ENCODE measurements around the gene ESRRG. TPM values are rescaled to one million over a fixed set of nuclear protein-coding genes. Genes with fewer than 3 reads are reported as not detected.
"Not testable (repeated sequence)": the region's sequence is repeated elsewhere in the genome, so short reads cannot be mapped to it uniquely, and the experiment has no call there.

ESRRG gene
- total RNA-seq, 2 donors from 2014 or later = 4.1 to 16.2 TPM

DNA sequence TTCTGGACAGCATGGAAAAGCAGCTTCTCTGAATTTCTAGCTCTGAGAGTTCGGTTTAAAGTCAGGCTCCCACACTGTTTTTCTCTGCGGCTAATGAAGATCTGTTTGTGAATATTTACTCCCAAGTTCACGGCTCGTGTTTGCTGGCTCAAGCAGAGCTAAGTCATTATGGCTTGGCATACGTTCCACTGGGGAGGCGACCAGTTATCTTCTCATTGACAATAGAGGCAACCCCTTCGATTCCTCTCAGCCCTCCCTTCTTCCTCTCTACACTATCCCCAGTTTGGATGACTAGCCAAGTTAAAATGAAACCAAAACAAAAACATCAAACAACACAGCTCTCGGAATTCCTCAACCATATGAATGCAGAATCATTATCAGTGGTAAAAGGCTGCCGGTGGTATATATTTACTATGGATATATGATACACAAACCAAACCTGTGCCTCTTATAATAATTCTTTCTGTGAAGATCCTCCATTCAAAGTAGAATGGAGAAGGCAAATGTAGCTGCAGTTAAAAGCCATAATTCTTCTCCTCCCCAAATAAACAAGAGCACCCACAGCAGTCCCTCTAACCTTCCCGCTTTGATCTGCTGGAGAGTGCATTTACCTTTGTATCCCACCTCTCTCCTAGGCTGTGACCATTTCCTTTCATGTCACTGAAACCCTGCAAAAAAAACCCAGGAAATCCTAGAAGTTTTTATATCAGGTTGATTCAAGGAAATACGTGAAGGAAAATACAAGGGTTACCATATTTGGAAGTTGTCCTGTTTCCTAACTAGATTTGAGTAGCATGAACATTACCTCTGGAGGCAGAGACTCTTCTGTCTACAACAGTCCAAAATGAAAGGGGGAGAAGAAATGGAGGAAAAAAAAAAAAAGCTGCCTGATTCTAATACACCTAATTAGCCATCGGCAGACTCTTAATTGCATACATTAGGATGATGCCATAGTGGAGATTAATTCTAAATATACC lies 191.7 kb downstream of the ESRRG start:
- 18% methylated on average over 12 of the region's 12 CpGs for WGBS
- Histone ChIP-seq H3K27me3 (replicated peaks; ENCODE audit: insufficient read depth) (no peaks in the 10 kb centered on the region), H3K4me1 (replicated peaks) (no peaks in the 10 kb centered on the region), H3K9me3 (no peaks in the 10 kb centered on the region), H3K36me3 (no peaks in the 10 kb centered on the region), H3K4me3 (peak overlapping the region; percentile 7 to 34), H3K27ac (peak overlapping the region; percentile 32 to 63)
- peak; percentile 12 for DNase-seq (ENCODE audit: low spot score)
- intact Hi-C loops (cut with DNase I) = no loop called here
- TF ChIP-seq POLR2AphosphoS5 (IDR thresholded peaks at IDR 0.05) (no peak), CTCF (IDR thresholded peaks at IDR 0.05) (no peak), POLR2A (IDR thresholded peaks at IDR 0.05) (no peak)

- 98% methylated on average over 3 of the region's 3 CpGs for WGBS
- H3K4me1 ChIP-seq (replicated peaks); H3K27me3 ChIP-seq (replicated peaks; ENCODE audit: insufficient read depth); intact Hi-C loops (cut with DNase I); H3K27ac ChIP-seq; H3K36me3 ChIP-seq; H3K4me3 ChIP-seq; H3K9me3 ChIP-seq; DNase-seq (ENCODE audit: low spot score): not testable (repeated sequence)
These were observed 193.4 kb downstream of the ESRRG start for GRCh38 chr1:216529851-216530250.

DNA sequence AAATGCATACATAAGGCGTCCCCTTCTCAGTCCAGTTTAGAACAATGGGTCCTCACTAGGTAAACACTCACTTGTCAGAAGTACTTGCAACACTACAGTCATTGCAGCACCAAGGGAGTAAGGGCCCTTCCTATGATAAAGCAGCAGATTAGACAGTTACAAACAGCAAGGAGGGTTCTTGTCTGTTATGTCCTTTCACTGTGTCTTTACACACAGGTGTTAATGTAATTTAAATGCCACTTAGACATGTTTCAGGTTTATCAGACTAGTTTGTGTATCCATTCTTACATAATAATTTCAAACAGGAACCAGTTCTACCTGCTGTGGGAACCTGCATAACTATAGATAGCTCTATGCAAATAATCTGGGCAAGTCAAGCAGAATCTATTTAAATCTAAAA lies 194.4 kb downstream of the ESRRG start:
- H3K27me3 ChIP-seq (replicated peaks; ENCODE audit: insufficient read depth) = no peaks in the 10 kb centered on the region
- no peak overlapping the region for H3K27ac ChIP-seq
- H3K4me1 ChIP-seq (replicated peaks) = no peaks in the 10 kb centered on the region
- no peaks in the 10 kb centered on the region for H3K36me3 ChIP-seq
- H3K4me3 ChIP-seq = no peak overlapping the region
- TF ChIP-seq POLR2AphosphoS5 (IDR thresholded peaks at IDR 0.05) (peak; percentile 41), CTCF (IDR thresholded peaks at IDR 0.05) (no peak)
- intact Hi-C loops (cut with DNase I) = no loop called here
- no peaks in the 10 kb centered on the region for H3K9me3 ChIP-seq
- peak; percentile 20 for DNase-seq (ENCODE audit: low spot score)
- WGBS = 41% methylated on average over 1 of the region's 1 CpG

DNA sequence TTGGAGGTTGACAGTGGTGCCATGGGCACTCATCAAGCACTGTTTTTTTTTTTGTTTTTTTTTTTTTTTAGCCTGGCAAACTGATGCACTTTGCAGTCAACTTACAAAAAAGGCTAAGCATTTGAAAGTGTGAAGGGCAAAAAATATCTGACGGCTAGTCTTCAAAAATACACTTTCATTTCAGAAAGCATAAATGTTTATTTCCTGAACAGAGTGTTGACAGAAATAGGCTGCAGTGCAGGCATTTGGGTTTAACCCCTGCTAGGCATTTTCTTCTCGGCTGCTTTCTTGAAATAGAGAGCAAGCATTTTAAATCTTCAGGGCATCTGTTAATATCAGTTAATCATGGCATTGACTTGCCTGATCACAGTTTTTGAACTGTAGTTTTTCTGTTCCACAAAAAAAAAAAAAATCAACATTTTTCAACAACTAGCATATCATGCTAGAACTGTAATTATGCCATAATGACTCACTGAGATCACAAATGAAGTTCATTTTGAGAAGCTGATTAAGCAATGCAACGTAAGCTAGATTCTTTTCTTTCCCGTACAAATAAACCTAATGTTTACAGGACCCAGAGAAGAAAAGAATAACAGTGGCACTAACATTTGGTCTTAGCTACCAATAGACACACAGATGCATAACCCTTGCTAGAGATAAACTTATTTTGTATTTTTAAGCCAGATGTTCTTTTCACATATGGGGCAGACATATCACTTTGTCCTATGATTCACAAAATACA lies 199.6 kb downstream of the ESRRG start:
- no peak overlapping the region for H3K4me3 ChIP-seq
- no peak overlapping the region for H3K27ac ChIP-seq
- H3K4me1 ChIP-seq (replicated peaks) = no peaks in the 10 kb centered on the region
- no peaks in the 10 kb centered on the region for H3K27me3 ChIP-seq (replicated peaks; ENCODE audit: insufficient read depth)
- no peak for DNase-seq (ENCODE audit: low spot score)
- WGBS = 65% methylated on average over 4 of the region's 4 CpGs
- H3K36me3 ChIP-seq = no peaks in the 10 kb centered on the region
- no peaks in the 10 kb centered on the region for H3K9me3 ChIP-seq
- intact Hi-C loops (cut with DNase I) = no loop called here
- TF ChIP-seq POLR2AphosphoS5 (IDR thresholded peaks at IDR 0.05) (no peak), CTCF (IDR thresholded peaks at IDR 0.05) (no peak), POLR2A (IDR thresholded peaks at IDR 0.05) (no peak)

DNA sequence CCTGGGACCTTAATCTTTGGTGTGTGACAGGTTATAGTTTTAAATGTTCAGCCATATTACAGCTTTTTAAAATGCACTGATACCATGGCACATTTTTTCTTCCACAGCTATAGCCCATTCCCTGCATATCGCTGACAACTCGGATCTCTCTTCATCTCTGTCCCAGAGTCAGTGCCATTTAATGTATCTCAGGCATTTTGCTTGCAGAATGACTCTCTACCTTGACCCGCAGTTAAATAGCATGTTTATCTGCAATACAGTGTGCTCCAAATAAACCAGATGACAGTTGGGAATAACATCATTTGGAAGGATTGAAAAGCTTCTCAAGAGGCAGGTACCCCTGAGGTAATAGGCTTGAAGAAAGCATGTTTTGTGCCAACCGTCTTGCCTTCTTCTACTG lies 200.2 kb downstream of the ESRRG start:
- intact Hi-C loops (cut with DNase I) = no loop called here
- no peak for TF ChIP-seq POLR2A (IDR thresholded peaks at IDR 0.05)
- no peak for TF ChIP-seq CTCF (IDR thresholded peaks at IDR 0.05)
- no peak for TF ChIP-seq POLR2AphosphoS5 (IDR thresholded peaks at IDR 0.05)
- no peak overlapping the region for H3K4me3 ChIP-seq

More for the DNA sequence above, 200.2 kb downstream of the ESRRG start:
- no peaks in the 10 kb centered on the region for H3K9me3 ChIP-seq
- no peaks in the 10 kb centered on the region for H3K27me3 ChIP-seq (replicated peaks; ENCODE audit: insufficient read depth)
- H3K27ac ChIP-seq = no peak overlapping the region
- H3K4me1 ChIP-seq (replicated peaks) = no peaks in the 10 kb centered on the region
- 68% methylated on average over 4 of the region's 4 CpGs for WGBS
- DNase-seq (ENCODE audit: low spot score) = no peak
- no peaks in the 10 kb centered on the region for H3K36me3 ChIP-seq
